ENCODE measurements around the gene BACH2. TPM values are rescaled to one million over a fixed set of nuclear protein-coding genes. Genes with fewer than 3 reads are reported as not detected.

Gene BACH2
- total RNA-seq, 1 experiment from 2014 or later: 3.3 TPM

GRCh38 chr6:90199900-90200299 lies 96.7 kb downstream of the BACH2 start:
- H3K9ac ChIP-seq (ENCODE audit: low read length): no peak overlapping the region
- no TSS peak for BruUV-seq (replicated peaks)
- intact Hi-C loops (cut with micrococcal nuclease): no loop called here
- DNase-seq (ENCODE audit: low read depth, low spot score) (no peak), ATAC-seq (no peak)
- no peak overlapping the region for H3K4me2 ChIP-seq (ENCODE audit: low read length)
- no peaks in the 10 kb centered on the region for H3K79me2 ChIP-seq (ENCODE audit: insufficient read depth, low read length)
- peaks cover 0 to 12% of the 10 kb centered on the region in 2 experiments; a peak in 2 of 4 replicates for H3K4me1 ChIP-seq (ENCODE audit: control insufficient read depth in 1 of 2, insufficient read depth in 2 of 2, low read length in 2 of 2)
- H2AFZ ChIP-seq (ENCODE audit: low read depth, low read length, poor library complexity, severe bottlenecking): no peak overlapping the region
- no peaks in the 10 kb centered on the region for H3K36me3 ChIP-seq (ENCODE audit: control insufficient read depth in 1 of 2, insufficient read depth in 2 of 2, low read length in 2 of 2)
- H3K9me2 ChIP-seq (ENCODE audit: insufficient read depth): no peaks in the 10 kb centered on the region
- H4K20me1 ChIP-seq (ENCODE audit: insufficient read depth): no peaks in the 10 kb centered on the region
- H3K9me3 ChIP-seq (ENCODE audit: control insufficient read depth in 1 of 2, insufficient read depth in 1 of 2, low read depth in 1 of 2, low read length in 2 of 2): peaks cover 0 to 5% of the 10 kb centered on the region in 2 experiments; a peak in 1 of 4 replicates
- ChIA-PET POLR2A (no interaction called here), CTCF (no interaction called here), RAD21 (ENCODE audit: low non-redundant PET in 1 of 2, low total read pairs in 2 of 2, uncharacterized antibody in 2 of 2, unreplicated experiment in 2 of 2) (no interaction called here)
- TF ChIP-seq CBX3 (IDR thresholded peaks at IDR 0.05; ENCODE audit: low read depth): no peak
- no peak for TF ChIP-seq RAD21 (IDR thresholded peaks at IDR 0.05; ENCODE audit: low read depth)
- no peak for TF ChIP-seq SP1 (IDR thresholded peaks at IDR 0.05; ENCODE audit: low read depth)
- no peak for TF ChIP-seq SRF (IDR thresholded peaks at IDR 0.05; ENCODE audit: low read depth)
- TF ChIP-seq EZH2phosphoT487 (IDR thresholded peaks at IDR 0.05; ENCODE audit: borderline replicate concordance): no peak
- TF ChIP-seq ZNF274 (IDR thresholded peaks at IDR 0.05; ENCODE audit: low read depth, low read length): no peak
- TF ChIP-seq YY1 (IDR thresholded peaks at IDR 0.05; ENCODE audit: extremely low read depth, insufficient replicate concordance, low read depth, low read length): no peak
- TF ChIP-seq POLR2AphosphoS5 (IDR thresholded peaks at IDR 0.05; ENCODE audit: low read depth, low read length): no peak
- no peak for TF ChIP-seq EZH2 (IDR thresholded peaks at IDR 0.05)
- TF ChIP-seq SIN3A (IDR thresholded peaks at IDR 0.05; ENCODE audit: low read depth): no peak
- no peaks in the 10 kb centered on the region for H3K27me3 ChIP-seq (ENCODE audit: insufficient read depth, low read length)
- H3K27ac ChIP-seq (ENCODE audit: low read depth, low read length): no peak overlapping the region
- no peak overlapping the region for H3K4me3 ChIP-seq (replicated peaks in 1 of 2; ENCODE audit: low read depth in 1 of 2, low read length in 2 of 2)

GRCh38 chr6:90198758-90199425 lies 97.8 kb downstream of the BACH2 start:
- TF ChIP-seq TCF7L2 (IDR thresholded peaks at IDR 0.05; ENCODE audit: borderline replicate concordance, extremely low read depth, insufficient read depth, insufficient read length) (no peak), POLR2A (IDR thresholded peaks at IDR 0.05; ENCODE audit: borderline replicate concordance, extremely low read depth, insufficient read depth, insufficient read length) (no peak), ATF3 (IDR thresholded peaks at IDR 0.05) (no peak), RAD21 (IDR thresholded peaks at IDR 0.05; ENCODE audit: low read depth) (no peak), JUND (IDR thresholded peaks at IDR 0.05) (no peak), EGR1 (IDR thresholded peaks at IDR 0.05; ENCODE audit: low read depth) (no peak), CBX3 (IDR thresholded peaks at IDR 0.05; ENCODE audit: low read depth) (no peak), ZFX (IDR thresholded peaks at IDR 0.05) (no peak), SIN3A (IDR thresholded peaks at IDR 0.05; ENCODE audit: low read depth) (no peak), CEBPB (IDR thresholded peaks at IDR 0.05; ENCODE audit: low read depth) (no peak), SP1 (IDR thresholded peaks at IDR 0.05; ENCODE audit: low read depth) (no peak)
- no peaks in the 10 kb centered on the region for H3K27me3 ChIP-seq (ENCODE audit: insufficient read depth, low read length)
- H3K79me2 ChIP-seq (ENCODE audit: insufficient read depth, low read length): no peaks in the 10 kb centered on the region
- no peaks in the 10 kb centered on the region for H4K20me1 ChIP-seq (ENCODE audit: insufficient read depth)
- H3K4me2 ChIP-seq (ENCODE audit: low read length): no peak overlapping the region
- ChIA-PET CTCF (no interaction called here), POLR2A (no interaction called here), RAD21 (ENCODE audit: low non-redundant PET in 1 of 2, low total read pairs in 2 of 2, uncharacterized antibody in 2 of 2, unreplicated experiment in 2 of 2) (no interaction called here)
- no peak overlapping the region for H3K4me3 ChIP-seq (replicated peaks in 1 of 2; ENCODE audit: low read depth in 1 of 2, low read length in 2 of 2)
- H3K36me3 ChIP-seq (ENCODE audit: control insufficient read depth in 1 of 2, insufficient read depth in 2 of 2, low read length in 2 of 2): no peaks in the 10 kb centered on the region
- intact Hi-C loops (cut with micrococcal nuclease): no loop called here
- H2AFZ ChIP-seq (ENCODE audit: low read depth, low read length, poor library complexity, severe bottlenecking): no peak overlapping the region
- BruUV-seq (replicated peaks): no TSS peak
- no peak overlapping the region for H3K9ac ChIP-seq (ENCODE audit: low read length)
- H3K9me3 ChIP-seq (ENCODE audit: control insufficient read depth in 1 of 2, insufficient read depth in 1 of 2, low read depth in 1 of 2, low read length in 2 of 2): peaks cover 0 to 5% of the 10 kb centered on the region in 2 experiments; a peak in 1 of 4 replicates
- DNase-seq (ENCODE audit: low read depth, low spot score): no peak
- no peak for ATAC-seq
- H3K4me1 ChIP-seq (ENCODE audit: control insufficient read depth in 1 of 2, insufficient read depth in 2 of 2, low read length in 2 of 2): peaks cover 0 to 15% of the 10 kb centered on the region in 2 experiments; a peak in 2 of 4 replicates
- no peak overlapping the region for H3K27ac ChIP-seq (ENCODE audit: low read depth, low read length)
- H3K9me2 ChIP-seq (ENCODE audit: insufficient read depth): no peaks in the 10 kb centered on the region

Measured in HCT116 (cell line).